HG03135 (cell line): ENCODE data around the gene CAMTA1.

Experiments
- ATAC-seq: cut with Tn5 transposase; IDR thresholded peaks from one replicate; pipeline ENCODE4 v1.9.1; 2021; ENCODE audit warnings: mild to moderate bottlenecking, moderate library complexity; ENCODE audit not compliant: unreplicated experiment

Gene CAMTA1

DNA sequence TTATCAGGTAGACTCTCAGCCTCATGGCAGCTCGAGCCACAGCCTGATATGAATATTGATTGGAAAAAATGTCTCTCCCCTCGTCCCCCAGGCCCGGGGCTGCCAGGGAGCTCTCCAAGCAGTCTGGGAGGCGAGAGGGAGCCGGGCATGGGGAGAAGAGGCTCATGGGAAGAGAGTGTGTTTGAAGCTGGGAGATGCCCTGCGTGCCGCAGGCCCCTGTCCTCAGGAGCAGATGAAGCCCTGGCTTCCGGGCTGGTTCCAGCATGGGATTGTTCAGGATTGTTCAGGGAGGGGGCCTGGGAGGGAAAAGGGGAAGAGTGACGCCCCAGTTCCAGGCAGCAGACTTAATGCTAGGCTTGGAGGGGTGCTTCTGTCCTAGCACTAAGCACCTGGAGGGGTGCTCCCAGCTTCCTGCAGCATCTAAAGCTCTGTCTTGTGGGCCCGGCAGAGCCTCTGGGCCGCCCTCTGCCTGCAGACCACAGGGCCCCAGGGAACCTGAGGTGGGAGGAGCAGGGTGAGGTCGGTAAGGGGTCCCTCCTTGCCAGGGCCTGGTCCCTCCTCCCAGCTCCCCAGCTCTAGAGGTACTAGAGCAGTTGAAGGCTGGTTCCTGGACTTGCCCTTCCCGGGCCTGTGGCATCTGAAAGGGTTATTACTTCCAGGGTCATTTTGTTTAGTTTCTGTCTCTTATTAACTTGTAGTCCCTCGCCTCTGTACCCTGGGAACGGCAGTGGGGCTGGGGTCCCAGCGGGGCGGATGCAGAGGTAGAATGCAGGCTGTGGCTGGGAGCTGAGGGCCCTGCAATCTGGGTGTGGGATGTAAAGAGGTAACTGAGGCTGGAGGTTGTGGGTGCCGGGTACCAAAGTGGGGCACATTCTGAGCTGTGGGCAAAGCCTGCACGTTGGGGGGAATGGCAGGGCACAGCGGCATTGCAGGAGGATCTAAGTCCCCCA, 651.1 kb downstream of the CAMTA1 start:
- no peak for ATAC-seq

DNA sequence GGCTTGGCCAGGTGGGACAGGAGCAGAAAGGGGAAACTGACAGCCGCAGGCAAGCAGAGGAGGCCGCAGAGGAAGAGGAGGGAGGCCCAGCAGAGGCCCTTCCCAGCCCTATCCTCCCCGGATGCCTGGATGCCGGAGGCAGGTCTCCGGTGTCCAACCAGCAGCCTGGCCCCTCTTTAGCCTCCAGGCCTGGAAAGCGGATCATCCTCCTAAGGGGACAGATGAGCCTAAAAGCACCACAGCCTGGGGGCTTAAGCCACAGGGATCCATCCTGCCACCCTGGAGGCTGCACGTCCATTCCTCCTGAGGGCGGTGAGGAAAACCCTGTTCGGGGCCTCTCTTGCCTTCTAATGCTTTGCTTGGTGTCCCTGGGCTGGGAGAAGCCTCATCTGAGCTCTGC, 651.8 kb downstream of the CAMTA1 start:
- no peak for ATAC-seq

DNA sequence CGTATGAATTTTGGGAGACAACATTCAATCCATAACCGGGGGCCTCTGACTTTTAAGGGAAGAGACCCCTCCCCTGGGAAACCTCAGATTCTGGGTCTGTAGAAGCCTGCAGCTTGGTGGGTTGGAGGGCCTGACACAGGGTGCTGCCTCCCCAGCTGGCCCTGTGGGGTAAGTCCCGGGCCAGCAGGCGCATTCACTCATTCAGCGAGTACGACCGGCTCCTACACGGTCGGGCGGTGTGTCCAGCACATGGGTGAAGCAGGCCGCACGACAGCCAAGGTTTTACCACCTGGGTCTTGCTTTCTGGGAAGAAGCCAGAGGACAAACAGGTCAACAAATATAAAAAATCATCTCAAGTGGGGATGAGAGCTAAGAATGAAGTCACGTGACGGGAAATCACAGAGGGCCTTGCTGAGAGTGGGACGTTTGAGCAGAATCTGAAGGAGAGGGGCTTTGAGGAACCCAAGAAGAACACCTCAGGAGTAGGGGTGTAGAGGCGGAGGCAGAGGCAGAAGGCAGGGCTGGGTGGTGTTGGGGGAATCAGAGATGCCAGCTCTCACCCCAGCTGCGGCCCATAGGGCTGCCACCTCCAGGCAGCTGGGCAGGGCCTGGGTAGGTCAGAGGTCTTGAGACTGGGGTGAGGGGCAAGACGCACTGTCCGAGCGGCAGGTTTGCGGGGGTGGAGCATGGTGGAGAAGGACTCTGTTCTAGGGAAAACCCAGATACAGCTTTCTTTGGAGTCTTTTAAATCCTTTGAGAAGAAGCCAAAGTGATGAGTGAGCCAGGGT, 652.5 kb downstream of the CAMTA1 start:
- ATAC-seq = no peak

DNA sequence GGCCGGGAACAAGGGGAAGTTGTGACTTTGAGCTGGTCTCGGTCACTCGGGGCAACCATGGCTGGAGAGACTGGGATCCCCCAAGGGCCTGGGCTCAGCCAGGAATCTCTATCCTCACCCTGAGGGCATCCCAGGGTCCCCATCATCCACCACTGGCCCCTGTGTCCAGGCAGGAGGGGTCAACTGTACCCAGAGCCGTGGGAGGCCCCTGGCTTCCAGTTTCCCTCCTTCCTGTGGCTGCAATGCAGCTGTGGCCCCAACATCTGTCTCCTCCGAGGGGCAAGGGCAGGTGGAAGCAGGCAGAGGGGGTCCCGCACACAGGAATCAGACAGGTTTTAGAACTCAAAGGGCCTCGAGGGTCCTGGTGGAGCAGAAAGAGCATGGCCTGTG, 653.1 kb downstream of the CAMTA1 start:
- no peak for ATAC-seq

DNA sequence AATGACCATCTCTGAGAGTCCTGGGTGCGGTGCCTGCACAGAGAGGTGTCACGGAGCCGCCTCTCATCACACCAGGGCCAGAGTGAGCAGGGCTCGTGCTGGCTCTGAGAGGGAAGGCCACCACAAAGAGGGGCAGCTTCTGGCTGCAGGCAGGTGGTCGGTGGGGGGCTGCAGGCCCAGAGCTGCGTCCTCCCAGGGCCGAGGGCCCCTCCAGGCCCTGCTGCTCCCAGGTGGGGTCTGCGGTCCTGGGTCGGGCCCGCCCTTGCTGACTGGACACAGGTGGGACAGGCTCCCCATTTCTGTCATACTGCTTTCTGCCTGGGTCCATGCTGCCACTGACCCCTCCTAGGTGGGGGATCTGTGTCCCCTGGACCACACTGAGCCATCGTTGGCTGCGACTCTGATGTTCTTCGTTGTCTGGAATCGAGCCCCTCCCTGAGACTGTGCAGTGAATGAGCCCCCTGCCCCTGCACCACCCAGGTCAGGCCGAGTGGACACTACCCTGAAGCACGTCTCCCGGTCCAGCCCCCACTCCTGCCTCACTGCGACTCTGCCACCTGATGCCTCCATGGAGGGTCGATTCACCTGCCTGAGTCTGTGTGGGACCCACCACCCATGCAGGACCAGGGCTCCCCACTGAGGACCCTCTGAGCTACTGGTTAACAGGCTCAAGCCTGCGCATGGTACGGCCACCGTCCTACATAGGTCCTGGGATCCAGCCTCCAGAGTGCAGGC, 653.8 kb downstream of the CAMTA1 start:
- ATAC-seq = no peak

DNA sequence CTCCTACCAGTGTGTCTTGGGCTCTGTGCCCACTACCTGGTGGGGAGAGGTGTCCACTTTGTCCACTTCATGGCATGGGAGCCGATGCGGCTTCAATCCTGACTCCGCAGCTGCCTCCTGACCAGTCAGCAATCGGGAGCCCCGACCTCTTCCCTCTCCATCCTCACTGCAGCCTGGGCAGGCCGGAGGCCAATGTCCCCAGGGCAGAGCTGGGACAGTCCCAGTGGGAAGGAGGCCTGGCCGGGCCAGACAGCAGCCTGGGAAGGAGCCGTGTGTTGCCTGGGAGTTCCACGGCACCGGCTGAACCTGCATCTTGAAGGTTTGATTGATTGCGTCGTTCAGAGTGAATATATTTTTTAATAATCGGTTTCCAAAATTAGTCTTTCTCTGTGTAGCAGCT, 654.9 kb downstream of the CAMTA1 start:
- ATAC-seq = no peak

DNA sequence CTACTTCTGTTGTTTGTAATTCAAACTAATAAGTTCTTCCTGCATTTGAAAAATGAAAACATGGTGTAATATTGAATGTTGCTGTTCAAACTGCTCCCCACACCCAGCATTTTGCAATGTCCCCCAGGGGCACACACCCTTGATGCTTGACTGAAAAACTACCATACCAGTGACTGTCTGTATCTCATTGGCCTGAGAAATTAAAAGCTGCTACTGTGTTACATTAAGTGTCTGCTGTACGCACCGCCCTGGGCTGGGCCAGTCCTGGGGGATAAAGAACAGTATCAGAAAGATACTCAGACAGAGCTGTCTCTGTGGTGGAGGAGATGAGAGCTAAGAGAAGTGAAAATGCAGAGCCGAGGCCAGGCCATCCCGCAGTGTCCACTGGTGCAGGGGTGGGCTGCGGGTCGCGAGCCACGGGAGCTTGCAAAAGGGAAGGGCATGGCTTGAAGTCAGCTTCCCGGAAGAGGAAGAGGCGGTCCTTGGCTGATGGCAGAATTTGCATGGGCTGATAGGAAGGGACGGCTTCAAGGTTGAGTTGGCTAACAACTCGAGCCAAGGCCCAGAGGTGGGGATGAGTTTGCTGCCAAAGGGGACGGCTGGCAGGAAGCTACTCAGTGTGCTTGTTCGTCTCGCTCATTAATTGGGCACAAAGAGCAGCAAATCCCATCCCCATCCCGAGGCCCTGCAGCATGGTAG, 656.0 kb downstream of the CAMTA1 start:
- no peak for ATAC-seq

DNA sequence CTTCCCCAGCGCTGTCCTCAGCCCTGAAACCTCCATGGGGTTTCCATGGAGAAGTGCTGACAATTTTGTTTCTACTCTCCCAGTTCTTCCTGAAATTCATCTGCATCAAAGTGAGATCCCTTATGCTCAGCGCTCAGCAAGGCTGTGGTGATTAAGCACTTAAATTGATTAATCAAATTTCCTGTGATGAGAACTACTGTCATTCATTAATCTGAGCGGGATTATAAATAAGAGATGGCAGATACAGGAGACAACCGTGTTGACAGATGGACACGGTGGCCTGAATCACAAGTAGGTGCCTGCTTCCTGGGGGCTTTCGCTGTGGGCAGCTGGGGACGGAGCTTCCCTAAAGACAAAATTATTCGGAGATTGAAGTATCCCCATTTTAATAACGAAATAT, 656.8 kb downstream of the CAMTA1 start:
- no peak for ATAC-seq

DNA sequence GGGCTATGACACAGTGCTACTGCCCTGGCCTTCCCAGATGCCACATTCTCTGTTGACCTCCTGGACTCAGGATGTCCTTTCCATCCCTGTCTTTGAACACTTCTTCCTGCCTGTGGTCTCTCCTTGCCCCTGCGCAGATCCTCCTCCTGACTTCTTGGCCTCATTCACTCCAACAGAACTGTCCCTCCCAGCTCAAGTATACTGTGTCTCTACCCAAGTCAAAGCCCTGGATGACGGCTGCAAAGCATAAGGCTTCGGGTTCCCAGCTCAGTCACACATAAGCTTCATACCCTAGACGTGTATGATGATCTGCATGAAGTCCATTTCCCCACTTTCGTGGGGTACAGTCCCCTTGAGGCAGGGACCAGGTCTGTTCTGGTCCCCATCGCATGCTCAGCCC, 657.7 kb downstream of the CAMTA1 start:
- no peak for ATAC-seq

DNA sequence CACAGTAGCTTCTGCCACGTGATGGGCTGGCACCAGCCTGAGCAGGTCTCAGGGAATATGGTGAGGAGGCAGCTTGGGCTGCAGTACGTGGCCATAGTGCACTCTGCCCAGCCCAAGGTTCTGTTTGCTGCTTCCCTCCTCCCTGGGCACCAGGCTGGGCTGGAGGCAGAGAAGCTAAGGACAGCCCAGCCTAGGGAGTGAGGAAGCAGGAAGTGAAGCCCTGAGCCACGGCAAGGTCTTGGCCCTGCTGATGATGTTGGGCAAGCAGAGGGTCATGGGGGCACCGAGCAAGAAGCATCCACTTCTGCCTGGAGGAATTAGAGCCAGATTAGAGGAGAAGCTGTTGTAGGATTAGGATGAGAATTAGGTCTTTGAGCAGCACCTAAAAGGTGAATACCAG, 659.1 kb downstream of the CAMTA1 start:
- no peak for ATAC-seq

DNA sequence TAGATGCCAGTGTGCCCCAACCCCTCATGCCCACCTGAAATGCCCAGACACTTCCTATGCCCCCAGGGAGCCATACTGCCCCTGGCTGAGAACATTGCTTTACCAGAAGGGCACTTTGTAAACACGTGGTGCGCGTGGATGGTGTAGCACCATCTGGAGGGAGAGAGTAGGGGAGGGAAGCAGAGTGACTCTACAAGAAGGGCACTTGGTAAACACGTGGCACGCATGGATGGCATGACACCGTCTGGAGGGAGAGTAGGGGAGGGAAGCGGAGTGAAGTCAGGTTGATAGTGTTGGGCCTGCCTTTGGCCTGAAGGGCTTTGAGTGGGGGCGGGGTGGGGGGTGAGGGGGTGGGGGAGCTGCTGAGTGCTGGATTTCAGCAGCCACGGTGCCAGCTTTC, 661.8 kb downstream of the CAMTA1 start:
- ATAC-seq = no peak

DNA sequence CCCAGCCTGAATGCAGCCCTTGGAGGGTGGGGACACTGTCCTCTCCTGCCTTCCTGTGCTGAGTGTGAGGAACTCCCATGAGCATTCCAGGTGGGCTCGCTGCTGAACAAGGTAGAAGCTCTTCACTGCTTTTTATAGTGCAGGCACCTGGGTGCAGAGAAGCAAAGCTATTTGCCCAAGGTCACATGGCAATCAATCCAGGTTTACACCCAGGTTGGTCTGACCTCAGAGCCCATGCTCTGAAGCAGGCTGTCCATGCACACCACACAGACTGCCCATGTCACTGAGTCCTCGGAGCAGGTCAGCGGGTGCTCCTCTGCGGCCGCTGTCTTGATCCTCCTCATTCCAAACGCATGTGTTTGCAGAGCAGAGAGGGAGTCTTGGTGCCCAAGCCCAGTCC, 662.5 kb downstream of the CAMTA1 start:
- no peak for ATAC-seq

DNA sequence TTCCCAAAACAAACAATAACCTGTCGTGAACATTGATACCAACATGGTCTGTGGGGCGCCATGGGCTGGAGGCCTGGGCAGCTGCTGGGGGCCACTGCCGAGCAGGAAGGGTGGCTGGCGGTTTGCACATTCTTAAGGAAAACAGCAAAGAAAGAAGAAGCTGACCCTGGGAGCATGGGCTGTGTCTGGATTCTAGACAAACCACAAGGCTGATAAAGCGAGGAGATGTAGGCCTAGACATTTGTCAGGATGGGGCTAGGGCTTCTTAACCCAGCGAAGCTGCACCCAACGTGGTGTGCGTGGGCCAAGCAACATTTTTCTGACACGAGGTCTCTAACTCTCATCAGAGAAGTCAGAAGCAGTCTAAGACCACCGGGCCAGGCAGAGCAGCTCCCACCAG, 663.7 kb downstream of the CAMTA1 start:
- ATAC-seq = no peak

DNA sequence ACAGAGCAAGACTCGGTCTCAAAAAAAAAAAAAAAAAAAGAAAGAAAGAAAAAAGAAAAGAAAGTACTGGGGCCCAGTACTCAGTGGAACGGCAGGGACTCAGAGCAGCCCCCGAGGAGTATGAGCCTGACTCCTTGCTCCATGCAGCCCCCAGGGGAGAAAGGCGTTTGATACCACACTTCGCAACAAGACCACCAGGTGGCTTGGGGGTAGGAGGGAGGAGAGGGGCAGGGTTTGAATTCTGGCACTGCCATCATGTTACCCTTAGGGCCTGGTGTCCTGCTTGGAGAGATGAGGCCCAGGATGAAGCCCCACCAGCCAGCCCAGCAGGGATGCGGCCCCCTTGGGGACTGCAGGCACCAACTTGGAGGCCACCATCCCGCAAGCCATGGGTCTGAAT, 664.5 kb downstream of the CAMTA1 start:
- no peak for ATAC-seq

DNA sequence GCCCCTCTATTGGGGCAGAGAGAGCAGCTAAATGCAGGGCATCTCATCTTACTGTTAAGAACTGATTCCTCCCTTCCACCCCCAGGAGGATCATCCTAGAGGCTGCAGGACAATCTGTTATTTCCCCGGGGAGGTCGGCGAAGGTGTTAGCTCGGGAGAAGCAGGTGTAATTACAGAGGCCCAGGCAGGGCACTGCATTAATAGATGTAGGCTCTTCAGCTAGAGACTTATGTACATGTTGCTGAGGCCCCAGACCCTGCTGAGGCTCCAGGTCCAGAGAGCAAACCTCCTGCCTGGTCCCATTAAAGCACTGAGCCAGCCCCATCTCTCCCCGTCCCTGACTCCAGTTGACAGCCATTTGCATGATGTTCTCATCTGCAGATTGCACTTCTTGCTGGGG, 665.6 kb downstream of the CAMTA1 start:
- no peak for ATAC-seq

DNA sequence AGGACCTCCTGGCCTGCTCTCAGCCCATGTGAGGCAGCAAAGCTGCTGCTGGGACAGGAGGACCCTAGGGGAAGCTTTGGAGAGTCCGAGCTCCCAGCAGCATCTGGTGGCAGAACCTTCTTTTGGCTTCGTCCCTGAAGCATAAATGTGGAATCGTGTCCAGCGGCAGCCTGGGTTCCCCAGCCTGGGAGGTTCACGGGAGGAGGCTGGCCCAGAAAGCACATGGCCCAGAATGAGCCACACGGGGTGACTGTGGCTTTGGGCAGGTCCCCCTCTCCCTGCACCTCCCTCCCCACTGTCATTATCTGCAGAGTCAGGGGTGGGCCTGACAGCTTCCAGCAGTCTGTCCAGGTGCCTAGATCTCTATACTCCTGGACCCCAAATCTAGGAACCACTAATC, 667.8 kb downstream of the CAMTA1 start:
- no peak for ATAC-seq

DNA sequence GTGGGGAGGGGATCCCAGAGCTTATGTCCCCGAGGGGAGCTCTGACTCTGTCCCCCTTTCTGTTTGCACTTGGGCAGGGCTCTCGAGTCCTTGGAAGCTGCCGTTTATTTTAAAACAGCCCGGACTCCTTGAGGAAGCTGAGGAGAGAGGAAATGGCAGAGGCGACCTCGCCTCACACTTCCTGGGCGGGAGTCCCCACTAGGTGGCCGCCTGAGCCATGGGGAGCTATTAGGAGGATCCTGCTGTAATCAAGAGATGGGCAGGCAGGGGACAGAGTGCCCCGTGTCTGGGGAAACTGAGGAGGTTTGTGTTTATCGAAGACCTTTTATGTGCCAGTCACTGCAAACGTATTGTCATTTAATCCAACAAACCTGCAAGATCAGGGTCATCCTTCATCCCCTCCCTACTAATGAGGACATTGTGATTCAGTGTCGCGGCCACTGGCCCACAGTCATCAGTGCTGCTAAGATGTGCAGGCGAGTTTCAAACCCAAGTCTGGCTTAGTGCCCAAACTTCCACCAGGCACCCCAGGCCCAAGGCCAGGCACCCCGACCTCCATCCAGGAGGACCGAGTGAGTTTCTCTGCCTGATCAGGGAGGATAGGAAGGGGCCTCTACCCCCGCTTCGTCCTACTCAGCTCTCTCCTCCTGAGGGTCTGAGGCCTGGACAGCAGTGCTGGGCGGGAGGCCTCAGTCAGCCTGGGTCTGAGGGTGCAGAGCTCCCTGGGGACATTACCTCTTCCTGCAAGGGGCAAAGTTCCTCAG, 669.0 kb downstream of the CAMTA1 start:
- ATAC-seq = no peak

DNA sequence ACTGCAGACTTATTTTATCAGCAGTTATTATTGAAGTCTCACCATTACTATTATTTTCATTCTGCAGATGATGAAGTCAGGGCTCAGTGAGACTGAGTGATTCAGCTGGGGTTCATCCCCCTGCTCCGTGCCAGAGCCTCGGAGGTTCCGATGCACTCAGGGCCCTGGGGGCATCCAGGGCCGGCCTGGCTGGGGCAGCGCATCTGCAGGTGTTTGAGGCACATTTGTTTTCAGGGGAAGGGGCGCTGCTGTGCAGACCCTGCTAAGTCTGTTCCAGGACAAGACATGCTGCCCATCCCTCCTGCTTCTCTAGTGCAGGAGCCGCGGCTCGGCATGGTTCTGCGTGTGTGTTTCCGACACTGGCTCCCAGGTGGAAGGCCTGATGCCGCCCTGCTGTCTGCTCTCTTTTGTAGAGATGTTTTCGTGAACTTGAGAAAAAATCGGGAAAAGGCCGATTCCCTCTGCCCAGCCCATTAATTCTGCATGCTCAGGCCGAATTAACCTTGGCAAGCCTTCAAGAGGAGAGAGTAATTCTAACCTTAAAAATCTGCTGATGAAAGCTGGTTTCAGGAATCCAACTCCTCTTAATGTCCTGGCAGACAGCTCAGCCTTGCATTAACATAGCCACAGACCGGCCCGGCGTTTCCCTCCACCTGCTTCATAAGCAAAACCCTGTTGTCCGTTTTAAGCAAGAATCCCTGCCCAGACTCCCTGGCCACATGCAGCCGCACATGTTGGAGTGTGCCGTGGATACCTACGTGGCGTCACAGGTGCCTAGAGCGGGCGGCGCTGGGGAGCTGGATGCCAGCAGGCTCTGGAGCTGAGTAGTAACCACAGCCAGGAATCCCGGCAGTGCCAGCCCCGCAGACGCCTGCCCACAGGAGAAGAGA, 669.9 kb downstream of the CAMTA1 start:
- ATAC-seq = no peak
